ENCODE data around the gene SMG6. TPM values are rescaled to one million over a fixed set of nuclear protein-coding genes. Genes with fewer than 3 reads are reported as not detected.
A peak's percentile ranks its signal among the peaks of the same experiment; 100 is the strongest.

SMG6 gene
- total RNA-seq, 1 experiment from 2014 or later, result 36.1 TPM

DNA sequence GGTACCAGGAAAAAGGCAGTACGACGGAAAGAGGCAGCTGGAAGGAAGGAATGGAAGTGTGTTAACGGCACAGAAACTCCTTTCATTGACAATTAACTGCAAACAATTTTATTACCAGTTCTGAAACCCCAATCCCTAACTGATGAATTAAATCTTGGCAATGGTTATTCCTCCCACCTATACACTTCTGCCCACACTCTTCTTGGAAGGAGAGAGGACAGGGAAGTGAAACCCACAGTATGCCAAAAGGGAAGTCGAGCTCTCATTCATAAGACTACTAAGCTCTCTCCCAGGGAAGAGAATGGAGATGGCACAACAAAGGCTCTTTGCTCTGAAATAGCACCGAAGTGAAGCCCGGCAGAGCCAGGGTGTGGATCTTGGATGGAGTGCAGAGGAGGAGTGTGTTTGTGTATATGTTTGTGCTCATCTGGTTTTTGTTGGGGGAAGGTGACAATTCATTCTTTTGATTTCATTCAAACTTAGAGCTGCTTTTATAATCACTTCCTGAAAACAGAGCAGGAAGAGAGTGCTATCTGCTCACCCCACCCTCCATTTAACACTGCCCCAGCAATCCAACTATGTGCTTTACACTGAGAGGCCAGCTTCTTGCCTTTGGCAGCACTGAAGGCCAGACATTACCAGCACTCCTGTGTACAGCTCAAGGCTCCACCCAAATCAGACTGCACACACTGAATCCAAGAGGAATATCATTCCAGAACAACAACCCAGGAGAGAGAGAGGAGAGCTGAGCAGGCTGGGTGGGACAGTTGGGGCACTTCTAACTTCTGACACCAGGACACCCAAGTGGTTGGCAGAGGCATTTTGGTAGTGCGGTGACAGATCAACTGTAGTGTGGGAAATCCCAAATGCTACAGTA lies 180.0 kb downstream of the SMG6 start:
- Histone ChIP-seq H3K27ac (ENCODE audit: low read depth, low read length, poor library complexity, severe bottlenecking) (peak overlapping the region; percentile 32), H3K9me3 (ENCODE audit: low read depth, low read length, poor library complexity, severe bottlenecking) (no peaks in the 10 kb centered on the region), H3K4me3 (ENCODE audit: low read depth, low read length, poor library complexity, severe bottlenecking) (no peak overlapping the region), H3K36me3 (ENCODE audit: insufficient read depth, low read length, poor library complexity, severe bottlenecking) (no peaks in the 10 kb centered on the region), H3K27me3 (replicated peaks; ENCODE audit: insufficient read depth, low read depth, low read length, poor library complexity) (no peaks in the 10 kb centered on the region), H3K4me1 (ENCODE audit: insufficient read depth, low read length, poor library complexity, severe bottlenecking) (peaks cover 25% of the 10 kb centered on the region)
- BruUV-seq (replicated peaks), result no TSS peak
- no peak for DNase-seq (ENCODE audit: low spot score)
- POLR2A ChIA-PET (ENCODE audit: low non-redundant PET), result no interaction called here
- CTCF ChIA-PET, result no interaction called here
- intact Hi-C loops (cut with micrococcal nuclease; ENCODE audit: unreplicated experiment), result no loop called here
- no peak for TF ChIP-seq EZH2 (IDR thresholded peaks at IDR 0.05; ENCODE audit: borderline replicate concordance, low read depth, low read length, poor library complexity, severe bottlenecking)
- TF ChIP-seq, protein P1, sequence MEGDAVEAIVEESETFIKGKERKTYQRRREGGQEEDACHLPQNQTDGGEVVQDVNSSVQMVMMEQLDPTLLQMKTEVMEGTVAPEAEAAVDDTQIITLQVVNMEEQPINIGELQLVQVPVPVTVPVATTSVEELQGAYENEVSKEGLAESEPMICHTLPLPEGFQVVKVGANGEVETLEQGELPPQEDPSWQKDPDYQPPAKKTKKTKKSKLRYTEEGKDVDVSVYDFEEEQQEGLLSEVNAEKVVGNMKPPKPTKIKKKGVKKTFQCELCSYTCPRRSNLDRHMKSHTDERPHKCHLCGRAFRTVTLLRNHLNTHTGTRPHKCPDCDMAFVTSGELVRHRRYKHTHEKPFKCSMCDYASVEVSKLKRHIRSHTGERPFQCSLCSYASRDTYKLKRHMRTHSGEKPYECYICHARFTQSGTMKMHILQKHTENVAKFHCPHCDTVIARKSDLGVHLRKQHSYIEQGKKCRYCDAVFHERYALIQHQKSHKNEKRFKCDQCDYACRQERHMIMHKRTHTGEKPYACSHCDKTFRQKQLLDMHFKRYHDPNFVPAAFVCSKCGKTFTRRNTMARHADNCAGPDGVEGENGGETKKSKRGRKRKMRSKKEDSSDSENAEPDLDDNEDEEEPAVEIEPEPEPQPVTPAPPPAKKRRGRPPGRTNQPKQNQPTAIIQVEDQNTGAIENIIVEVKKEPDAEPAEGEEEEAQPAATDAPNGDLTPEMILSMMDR (conservative IDR thresholded peaks at IDR 0.05; ENCODE audit: low read depth, low read length), result no peak

- intact Hi-C loops (cut with micrococcal nuclease; ENCODE audit: unreplicated experiment), result no loop called here
- BruUV-seq (replicated peaks), result no TSS peak
- peaks cover 25% of the 10 kb centered on the region for H3K4me1 ChIP-seq (ENCODE audit: insufficient read depth, low read length, poor library complexity, severe bottlenecking)
- DNase-seq (ENCODE audit: low spot score), result peak; percentile 66
- no peaks in the 10 kb centered on the region for H3K9me3 ChIP-seq (ENCODE audit: low read depth, low read length, poor library complexity, severe bottlenecking)
- no peak overlapping the region for H3K4me3 ChIP-seq (ENCODE audit: low read depth, low read length, poor library complexity, severe bottlenecking)
- no peaks in the 10 kb centered on the region for H3K27me3 ChIP-seq (replicated peaks; ENCODE audit: insufficient read depth, low read depth, low read length, poor library complexity)
- ChIA-PET CTCF (interaction anchor here (0.5 to 1.5 kb wide), 3 partner anchors 13 to 68 kb away, joined by 3 to 4 read pairs (median 3); partner anchors contain the start of gene HIC1), POLR2A (ENCODE audit: low non-redundant PET) (no interaction called here)
- no peaks in the 10 kb centered on the region for H3K36me3 ChIP-seq (ENCODE audit: insufficient read depth, low read length, poor library complexity, severe bottlenecking)
- TF ChIP-seq EZH2 (IDR thresholded peaks at IDR 0.05; ENCODE audit: borderline replicate concordance, low read depth, low read length, poor library complexity, severe bottlenecking), result no peak
- TF ChIP-seq, protein P1 (conservative IDR thresholded peaks at IDR 0.05; ENCODE audit: low read depth, low read length), result peak; percentile 36; the same call in 1 of the 2 replicates
- H3K27ac ChIP-seq (ENCODE audit: low read depth, low read length, poor library complexity, severe bottlenecking), result peak overlapping the region; percentile 28
Measured at GRCh38 chr17:2122641-2123302, 180.8 kb downstream of the SMG6 start.

GRCh38 chr17:2120586-2121335 lies 182.8 kb downstream of the SMG6 start:
- H3K9me3 ChIP-seq (ENCODE audit: low read depth, low read length, poor library complexity, severe bottlenecking), result no peaks in the 10 kb centered on the region
- TF ChIP-seq, protein P1 (conservative IDR thresholded peaks at IDR 0.05; ENCODE audit: low read depth, low read length), result no peak
- TF ChIP-seq EZH2 (IDR thresholded peaks at IDR 0.05; ENCODE audit: borderline replicate concordance, low read depth, low read length, poor library complexity, severe bottlenecking), result no peak
- H3K4me3 ChIP-seq (ENCODE audit: low read depth, low read length, poor library complexity, severe bottlenecking), result no peak overlapping the region
- intact Hi-C loops (cut with micrococcal nuclease; ENCODE audit: unreplicated experiment), result no loop called here
- no TSS peak for BruUV-seq (replicated peaks)
- no peaks in the 10 kb centered on the region for H3K36me3 ChIP-seq (ENCODE audit: insufficient read depth, low read length, poor library complexity, severe bottlenecking)
- ChIA-PET POLR2A (ENCODE audit: low non-redundant PET) (interaction anchor here (0.7 kb wide), 1 partner anchor 13 kb away, joined by 3 read pairs; no protein-coding TSS in a partner anchor), CTCF (interaction anchor here (1.5 kb wide), 1 partner anchor 66 kb away, joined by 4 read pairs; the partner anchor contains the start of gene HIC1)
- H3K27ac ChIP-seq (ENCODE audit: low read depth, low read length, poor library complexity, severe bottlenecking), result no peak overlapping the region
- no peaks in the 10 kb centered on the region for H3K27me3 ChIP-seq (replicated peaks; ENCODE audit: insufficient read depth, low read depth, low read length, poor library complexity)
- H3K4me1 ChIP-seq (ENCODE audit: insufficient read depth, low read length, poor library complexity, severe bottlenecking), result peaks cover 25% of the 10 kb centered on the region
- no peak for DNase-seq (ENCODE audit: low spot score)
